GM18909 (cell line): ENCODE data around the gene PRICKLE1.

Experiments
- ATAC-seq: cut with Tn5 transposase; IDR thresholded peaks from one replicate; pipeline ENCODE4 v1.9.1; 2021; ENCODE audit warnings: mild to moderate bottlenecking; ENCODE audit not compliant: unreplicated experiment, poor library complexity

PRICKLE1 gene

DNA sequence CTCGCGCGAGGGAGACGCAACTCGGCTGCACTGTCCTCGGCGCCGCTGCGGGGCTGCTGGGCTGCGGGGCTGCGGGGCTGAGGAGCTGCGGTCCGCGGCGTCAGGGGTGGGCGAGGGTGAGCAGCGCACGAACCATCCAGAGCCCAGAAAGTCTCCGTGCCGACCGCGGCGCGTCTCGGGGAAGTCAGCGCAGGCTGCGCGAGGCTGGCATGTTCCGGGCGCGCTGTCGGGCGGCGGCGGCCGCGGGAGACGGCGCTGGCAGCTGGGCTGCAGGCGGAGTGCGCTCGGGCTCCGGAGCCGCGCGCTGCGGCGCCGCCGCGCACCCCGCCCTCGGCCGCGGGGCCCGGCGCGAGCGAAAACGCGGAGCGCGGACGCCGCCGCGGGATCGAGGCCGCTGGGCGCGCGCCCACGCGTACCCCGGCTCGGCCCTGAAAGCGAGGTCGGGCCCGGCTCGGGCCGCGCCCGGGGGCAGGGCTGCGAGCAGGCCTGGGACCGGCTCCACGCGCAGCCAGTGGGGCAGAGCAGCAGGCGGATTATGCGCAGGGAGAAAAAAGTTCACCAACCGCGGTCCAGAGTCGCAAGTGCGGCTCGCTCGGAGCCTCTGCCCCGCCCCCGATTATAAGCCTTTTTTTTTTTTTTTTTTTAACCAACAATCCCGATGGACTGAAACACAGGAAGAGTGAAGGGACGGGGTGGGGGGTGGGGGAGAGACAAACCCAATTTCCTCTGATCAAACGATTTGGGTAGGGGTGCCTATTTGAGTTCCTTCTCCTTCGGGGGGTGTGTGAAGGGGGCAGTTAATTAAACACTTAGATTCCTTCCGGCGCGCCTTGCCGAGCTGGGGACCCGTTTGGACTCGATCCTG, at the start of gene PRICKLE1:
Gene PRICKLE1, minus strand, starts transcription at position 282 of the 865 bp plus-strand sequence. CDS start 117,230 bp downstream, outside the sequence.
- peak; percentile 80 for ATAC-seq

DNA sequence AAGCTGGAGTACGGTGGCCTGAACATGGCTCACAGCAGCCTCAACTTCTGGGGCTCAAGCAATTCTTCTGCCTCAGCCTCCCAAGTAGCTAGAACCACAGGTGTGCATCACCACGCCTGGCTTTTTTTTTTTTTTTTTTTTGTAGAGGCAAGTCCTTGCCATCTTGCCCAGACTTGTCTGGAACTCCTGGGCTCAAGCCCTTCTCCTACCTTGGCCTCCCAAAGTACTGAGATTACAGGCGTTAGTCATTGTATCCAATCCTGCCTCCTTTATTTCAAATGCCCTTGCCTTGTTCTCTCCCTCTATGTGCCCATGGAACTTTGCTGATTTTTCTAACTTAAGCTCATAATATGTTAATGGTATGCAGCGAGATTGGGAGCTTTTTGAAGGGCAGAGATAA, 49.2 kb upstream of the PRICKLE1 start:
- no peak for ATAC-seq

DNA sequence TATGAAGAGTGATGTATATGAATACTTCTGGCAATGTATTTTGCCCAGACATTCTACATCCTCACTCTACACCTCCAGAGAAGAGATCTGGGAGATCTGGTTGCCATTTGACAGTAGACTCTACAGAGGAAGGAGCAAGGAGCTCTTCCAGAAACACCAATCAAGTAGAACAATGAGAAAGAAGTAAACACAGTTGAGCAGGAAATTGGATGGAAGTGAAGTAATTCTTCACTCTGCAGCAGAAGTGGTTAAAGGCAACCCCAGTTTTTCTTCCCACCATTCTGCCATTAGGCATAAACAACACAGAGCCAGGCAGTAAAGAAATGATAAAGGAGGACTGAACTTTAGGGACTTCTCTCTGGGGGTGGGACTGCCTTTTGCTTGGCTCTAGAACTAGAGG, 48.5 kb upstream of the PRICKLE1 start:
- no peak for ATAC-seq

DNA sequence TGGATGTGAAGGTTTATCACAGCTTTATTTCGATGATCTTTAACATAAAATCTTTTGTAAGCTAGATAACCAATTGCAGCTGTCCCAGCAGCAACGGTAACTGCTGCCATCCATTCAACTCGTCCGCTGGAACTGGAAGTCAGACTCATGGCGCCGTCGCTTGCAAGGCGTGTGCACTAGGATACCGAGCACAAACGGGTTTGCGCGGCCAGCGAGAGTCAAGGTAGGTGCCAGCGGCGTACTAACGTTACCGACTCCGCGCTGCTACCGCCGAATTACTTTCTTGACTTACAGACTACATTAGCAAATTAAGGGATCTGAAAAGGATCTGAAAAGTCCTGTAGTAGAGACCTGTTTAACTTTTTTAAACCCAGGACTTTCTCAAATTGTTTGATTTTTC, 47.4 kb upstream of the PRICKLE1 start:
- ATAC-seq: no peak

DNA sequence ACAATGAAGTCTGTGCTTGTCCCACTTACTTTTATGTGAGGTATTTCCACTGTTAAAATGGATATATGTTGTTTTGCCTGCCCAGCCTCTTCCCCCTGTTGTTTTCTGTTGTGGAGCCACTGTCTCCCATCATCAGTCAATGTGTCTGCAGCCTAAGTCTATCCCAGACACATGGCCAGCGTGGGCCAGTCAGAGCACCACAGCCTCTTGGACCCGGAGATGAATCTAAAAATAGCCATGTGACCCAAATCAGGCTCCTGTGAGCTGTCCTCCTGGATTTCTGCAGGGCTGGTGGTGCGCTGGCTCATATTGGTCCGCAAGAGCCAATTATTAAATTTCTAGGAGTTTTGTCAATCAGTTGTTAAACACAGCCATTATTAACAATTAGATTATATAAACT, 44.0 kb upstream of the PRICKLE1 start:
- no peak for ATAC-seq

DNA sequence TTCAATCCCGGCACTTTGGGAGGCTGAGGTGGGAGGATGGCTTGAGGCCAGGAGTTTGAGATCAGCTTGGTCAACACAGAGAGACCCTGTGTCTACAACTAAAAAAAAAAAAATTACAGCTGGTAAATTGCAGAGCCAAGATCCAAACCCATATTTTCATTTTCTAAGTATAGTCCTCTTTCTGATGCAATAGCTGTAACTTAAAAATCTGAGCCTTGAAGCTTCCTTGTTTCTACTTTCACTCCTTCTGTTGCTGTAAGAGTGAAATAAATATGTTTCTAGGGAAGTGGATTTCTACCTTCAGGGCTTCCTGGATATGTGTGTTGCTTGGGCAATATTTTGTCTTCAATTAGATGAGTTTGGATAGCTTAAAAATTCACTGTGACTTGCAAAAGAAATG, 42.0 kb upstream of the PRICKLE1 start:
- no peak for ATAC-seq

DNA sequence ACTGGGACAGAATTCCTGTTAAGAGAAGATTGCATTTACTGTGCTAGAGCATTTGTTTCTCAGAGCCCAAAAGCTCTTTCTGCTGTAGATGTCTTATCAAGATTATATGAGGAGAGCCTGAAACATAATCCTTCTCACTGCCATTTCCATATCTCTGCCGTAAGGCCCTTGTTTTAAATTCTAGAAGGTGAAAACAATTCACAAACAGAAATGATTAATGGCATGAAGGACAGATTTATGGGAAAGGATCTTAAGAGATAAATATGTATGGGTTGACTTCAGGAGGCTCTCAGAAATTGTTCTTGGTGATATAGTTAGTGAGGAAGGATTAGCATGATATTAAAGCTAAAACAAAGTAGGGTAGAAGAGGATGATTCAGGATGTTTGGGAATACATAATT, 40.8 kb upstream of the PRICKLE1 start:
- ATAC-seq: no peak

DNA sequence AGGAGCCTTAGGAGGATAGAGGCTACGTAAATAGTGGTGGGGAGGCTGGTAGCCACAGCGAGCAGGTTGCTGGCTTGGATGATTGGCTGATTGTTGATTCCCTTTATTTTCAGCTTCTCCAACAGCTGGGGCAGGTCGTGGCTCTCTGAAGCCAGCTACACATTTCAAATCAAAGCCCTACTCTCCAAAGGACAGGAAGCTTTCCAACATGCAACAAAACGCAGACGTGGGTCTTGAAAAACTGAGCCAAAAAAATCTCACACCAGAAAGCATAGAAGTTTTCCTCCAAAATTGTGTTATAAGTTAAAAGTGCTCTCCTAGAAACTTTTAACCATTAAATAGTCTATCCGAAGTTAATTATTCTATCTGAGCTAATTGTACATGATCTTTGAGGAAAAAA, 37.6 kb upstream of the PRICKLE1 start:
- ATAC-seq: no peak

DNA sequence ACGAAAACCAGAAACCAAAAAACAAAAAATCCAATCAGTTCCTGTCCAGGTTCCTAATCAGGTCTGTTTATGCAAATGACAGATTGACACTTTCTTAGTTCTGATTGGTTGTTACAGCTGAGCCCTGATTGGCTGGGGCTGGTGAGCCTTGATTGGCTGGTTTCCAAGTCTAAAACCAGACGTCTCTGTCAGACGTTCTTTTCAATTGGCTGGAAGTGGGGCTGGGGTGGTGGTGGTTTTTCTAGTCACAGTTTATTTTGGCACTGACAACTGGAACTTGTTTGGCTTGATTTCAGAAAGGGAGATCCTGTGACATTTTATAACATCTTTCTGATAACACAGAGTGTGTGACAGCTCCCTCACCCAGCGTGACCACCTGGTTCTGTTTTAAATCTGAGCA, 36.1 kb upstream of the PRICKLE1 start:
- ATAC-seq: no peak

DNA sequence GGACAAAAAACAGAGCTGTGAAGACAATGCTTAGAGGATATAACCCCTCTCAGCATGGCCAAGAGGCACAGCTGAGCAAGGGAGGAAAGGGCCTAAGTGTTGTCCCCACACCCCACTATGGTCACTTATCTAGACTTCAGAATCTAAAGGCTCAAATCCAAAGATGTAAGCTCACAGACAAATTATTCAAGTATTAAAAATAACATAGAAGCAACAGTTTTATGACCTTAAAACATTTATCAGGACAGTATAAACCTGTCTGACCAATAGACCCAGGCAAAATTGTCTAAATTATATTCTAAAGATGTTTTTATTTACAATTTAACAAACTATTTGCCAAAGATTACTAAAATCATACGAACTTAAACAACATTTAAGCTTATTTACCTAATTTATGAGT, 28.1 kb upstream of the PRICKLE1 start:
- ATAC-seq: no peak

DNA sequence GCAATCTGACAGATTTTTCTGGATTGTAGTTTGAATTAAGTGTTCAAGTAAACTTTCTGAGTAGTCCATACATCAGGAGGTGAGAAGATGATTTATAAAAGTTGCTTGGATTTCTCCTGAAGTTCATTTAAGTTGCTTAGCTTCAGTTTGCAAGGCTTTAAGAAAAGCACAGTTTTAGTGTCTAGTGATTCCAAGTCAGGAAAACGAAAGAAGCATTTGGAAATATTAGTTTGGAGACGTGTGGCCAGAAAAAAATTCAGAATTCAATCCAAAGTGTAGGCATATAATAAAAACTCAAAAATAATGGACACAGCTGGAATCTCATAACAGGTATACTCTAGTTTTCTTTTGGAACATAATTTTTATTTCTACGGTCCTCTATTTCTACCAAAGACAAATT, 25.5 kb upstream of the PRICKLE1 start:
- no peak for ATAC-seq

DNA sequence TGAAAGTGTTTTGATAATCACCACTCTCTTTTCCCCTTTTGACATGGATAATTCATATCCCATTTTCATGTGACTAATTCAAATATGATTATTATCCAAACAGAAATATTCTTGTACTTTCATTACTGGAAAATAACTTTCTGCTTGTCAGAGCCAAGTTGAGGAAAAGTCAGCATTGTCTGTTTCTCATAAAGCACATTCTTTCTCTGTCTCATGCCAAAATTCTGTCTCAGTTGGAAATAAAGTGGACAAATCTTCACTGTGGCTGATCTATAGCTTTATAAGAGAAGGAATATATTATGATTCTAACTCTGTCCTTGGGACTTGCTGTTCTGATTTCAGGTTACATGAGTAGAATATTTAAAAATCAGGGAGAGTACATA, 22.7 kb upstream of the PRICKLE1 start:
- ATAC-seq: no peak

DNA sequence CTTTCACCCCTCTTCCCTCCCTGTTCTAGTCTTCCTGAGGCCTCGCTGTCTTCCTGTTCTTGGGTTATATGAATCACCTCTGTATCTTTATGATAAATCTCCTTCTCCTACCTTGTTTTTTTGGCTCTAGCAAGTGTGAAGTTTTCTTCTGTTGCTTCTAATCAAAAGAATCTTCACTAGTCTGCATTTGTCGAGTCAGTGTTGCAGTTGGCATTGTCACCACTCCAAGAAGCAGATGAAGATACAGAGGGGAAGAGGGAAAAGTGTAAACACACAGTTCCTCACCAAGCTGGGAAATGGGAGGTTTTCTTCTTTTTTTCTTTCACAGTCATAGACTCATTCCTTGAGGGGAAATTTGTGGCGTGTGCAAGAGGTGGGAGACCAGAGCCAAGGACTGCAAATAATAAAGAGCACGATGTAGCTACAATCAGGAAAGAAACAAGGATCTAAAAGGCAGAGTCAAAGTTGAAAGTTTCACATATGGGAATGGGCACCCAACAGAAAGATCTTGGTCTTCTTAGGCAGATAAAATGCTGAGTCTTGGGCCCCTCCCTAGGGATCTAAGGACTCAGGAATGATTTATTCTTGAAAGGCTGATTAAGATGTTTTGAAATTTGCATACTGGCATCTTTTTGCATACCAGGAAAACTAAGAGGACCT, 22.2 kb upstream of the PRICKLE1 start:
- ATAC-seq: no peak

DNA sequence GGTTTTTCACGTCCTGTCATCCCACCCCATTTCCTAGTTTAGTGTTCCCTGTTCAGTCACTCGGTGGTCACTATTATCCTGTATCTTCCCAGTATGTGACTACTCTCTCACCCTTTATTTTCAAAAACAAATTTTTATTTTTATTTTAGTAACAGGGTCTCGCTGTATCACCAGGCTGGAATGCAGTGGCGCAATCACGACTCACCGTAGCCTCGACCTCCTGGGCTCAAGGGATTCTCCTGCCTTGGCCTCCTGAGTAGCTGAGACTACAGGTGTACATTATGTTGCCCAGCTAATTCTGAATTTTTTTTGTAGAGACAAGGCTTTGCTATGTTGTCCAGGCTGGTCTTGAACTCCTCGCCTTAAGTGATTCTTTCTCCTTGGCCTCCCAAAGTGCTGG, 20.1 kb upstream of the PRICKLE1 start:
- ATAC-seq: no peak

DNA sequence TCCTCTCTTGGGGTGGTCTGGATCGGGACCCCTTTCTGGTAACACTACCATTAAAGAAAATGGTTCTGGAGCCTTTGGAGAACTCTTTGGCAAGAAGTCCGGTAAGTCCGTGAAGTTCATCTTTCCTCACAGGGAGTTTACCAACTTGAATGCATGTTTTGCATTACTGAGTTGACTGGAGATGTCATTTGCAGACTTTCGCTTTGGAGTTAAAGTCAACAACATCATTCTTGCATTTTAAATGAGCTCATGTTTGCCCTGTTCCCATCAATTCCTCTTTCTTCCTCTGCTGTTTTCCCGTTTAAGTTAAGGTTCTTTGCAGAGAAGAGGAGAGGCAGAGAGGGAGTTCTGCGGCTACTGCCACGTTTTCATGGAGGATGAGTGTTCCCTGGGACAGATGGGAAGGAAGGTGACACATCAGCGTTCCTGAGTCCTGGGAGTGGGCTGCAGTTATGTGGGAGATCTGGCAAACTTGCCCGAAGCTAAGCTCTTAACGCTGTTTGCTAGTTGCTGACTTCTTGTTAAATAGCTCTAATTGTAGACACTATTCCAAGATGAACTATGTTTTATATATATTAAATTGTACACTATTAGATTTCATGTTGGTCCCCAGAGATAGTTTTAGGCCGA, 18.8 kb upstream of the PRICKLE1 start:
- no peak for ATAC-seq

DNA sequence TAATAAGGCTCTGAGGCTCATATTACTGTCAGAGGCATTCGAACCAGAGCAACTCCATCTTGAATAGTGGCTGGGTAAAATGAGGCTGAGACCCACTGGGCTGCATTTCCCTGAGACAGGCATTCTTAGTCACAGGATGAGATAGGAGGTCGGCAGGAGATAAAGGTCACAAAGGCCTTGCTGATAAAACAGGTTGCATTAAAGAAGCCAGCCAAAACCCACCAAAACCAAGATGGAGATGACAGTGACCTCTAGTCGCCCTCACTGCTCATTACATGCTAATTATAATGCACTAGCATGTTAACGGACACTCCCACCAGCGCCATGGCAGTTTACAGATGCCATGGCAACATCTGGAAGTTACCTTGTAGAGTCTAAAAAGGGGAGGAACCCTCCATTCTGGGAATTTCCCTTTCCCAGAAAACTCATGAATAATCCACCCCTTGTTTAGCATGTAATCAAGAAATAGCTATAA, 18.1 kb upstream of the PRICKLE1 start:
- no peak for ATAC-seq

DNA sequence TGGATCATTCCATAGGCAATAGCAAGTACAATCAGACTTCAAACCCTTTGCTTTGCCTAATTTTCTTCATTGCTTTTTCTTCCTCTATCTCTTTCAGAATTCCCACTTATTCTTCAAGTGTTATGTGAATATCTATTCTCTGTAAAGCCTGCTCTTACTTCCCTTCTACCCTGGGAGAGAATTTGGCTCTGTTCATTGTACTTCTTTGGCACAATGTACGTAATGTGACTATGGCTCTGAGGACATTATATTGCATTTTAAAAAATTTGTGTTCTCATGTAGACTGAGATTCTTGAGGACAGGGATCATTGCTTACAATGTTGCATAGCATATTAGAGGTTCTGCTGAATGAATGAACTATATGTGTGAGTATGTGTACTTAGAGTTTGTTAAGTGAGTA, 16.9 kb upstream of the PRICKLE1 start:
- no peak for ATAC-seq

DNA sequence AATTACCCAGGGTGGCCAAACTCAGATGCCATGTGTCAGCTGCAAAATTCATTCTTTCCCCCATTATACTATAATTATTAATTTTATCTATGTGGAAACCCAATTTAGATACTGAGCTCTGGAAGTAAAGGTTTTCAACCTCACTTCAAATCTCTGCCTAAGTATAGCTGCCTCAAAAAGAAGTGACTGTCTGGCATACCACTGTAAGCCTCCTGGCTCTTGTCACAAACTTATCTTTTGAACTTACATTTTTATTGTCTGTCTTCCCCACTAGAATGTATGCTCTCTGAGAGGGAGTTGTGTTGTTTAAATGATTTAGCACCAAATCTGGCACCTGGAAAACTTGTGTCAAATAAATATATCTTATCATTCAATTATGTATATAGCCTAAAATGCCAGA, 16.1 kb upstream of the PRICKLE1 start:
- no peak for ATAC-seq

DNA sequence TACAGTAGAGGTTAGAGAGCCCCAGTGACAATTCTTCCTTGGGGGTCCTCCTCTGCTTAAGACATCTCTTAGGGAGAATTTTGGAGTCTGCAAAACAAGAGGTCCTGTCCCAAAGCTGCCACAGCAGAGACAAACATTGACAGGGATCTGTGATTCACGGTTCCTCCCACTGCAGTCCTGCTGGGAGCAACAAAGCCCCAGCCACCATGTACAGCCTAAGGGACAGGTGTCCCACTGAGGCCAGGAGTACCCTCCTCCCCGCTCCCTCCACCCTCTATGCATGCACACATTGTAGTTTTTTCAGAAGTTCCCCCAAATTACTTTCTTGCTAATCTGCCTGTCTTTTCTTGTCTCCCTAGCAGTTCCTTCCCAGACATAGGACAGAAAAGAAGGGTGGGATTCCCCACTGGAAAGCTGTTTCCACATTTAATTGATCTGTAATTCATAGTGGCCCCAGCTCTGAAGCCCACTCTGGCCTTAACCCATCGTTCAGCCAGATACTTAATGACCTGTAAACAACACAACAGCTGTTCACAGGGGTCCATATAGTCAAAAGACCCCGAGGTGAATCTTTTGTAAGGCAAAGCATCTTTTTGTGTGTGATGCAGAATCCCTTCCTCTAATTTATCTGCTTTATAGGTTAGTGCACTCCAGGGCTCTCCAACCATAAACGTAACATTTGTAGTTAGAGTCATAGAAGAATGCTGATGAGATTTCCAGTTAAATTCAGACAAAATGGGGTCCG, 13.9 kb upstream of the PRICKLE1 start:
- no peak for ATAC-seq

DNA sequence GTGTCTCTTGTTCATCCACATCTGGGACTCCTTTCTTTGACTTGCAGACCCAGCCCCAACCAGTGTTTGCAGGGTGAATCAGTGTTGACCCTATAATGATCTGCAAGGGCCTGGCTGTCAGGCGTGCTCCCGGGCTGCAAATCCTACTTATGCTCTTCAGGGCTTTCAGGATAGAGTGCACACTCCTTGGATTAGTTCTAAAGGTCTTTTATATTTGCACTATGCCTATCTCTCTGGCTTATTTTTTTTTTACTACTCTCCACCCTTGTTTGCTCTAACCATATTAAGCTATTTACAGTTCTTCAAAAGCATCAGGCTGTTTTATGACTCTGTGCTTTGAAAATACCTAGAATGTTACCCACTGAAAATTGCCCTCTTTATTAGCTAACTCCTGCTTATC, 4.3 kb upstream of the PRICKLE1 start:
- no peak for ATAC-seq
